ENCODE data around the gene PRRG4.

PRRG4 gene

GRCh38 chr11:32831221-32831620 lies 1.5 kb downstream of the PRRG4 start:
- Histone ChIP-seq H3K36me3 (ENCODE audit: control insufficient read depth, insufficient read depth, low read length) (no peaks in the 10 kb centered on the region), H3K4me3 (ENCODE audit: low read length) (no peak overlapping the region), H3K9ac (ENCODE audit: low read length) (no peak overlapping the region), H3K27me3 (ENCODE audit: control insufficient read depth, insufficient read depth, low read length) (no peaks in the 10 kb centered on the region), H3K4me1 (ENCODE audit: control insufficient read depth, insufficient read depth, low read length) (no peaks in the 10 kb centered on the region), H3K9me3 (ENCODE audit: control insufficient read depth, low read length) (no peaks in the 10 kb centered on the region)

- Histone ChIP-seq H3K27me3 (ENCODE audit: control insufficient read depth, insufficient read depth, low read length) (no peaks in the 10 kb centered on the region), H3K9ac (ENCODE audit: low read length) (no peak overlapping the region), H3K4me3 (ENCODE audit: low read length) (no peak overlapping the region), H3K36me3 (ENCODE audit: control insufficient read depth, insufficient read depth, low read length) (no peaks in the 10 kb centered on the region), H3K9me3 (ENCODE audit: control insufficient read depth, low read length) (no peaks in the 10 kb centered on the region), H3K4me1 (ENCODE audit: control insufficient read depth, insufficient read depth, low read length) (no peaks in the 10 kb centered on the region)
Observed at GRCh38 chr11:32833921-32834320, 4.2 kb downstream of the PRRG4 start.

- H3K9ac ChIP-seq (ENCODE audit: low read length) = no peak overlapping the region
- no peaks in the 10 kb centered on the region for H3K4me1 ChIP-seq (ENCODE audit: control insufficient read depth, insufficient read depth, low read length)
- H3K36me3 ChIP-seq (ENCODE audit: control insufficient read depth, insufficient read depth, low read length) = no peaks in the 10 kb centered on the region
- H3K27me3 ChIP-seq (ENCODE audit: control insufficient read depth, insufficient read depth, low read length) = no peaks in the 10 kb centered on the region
- no peak overlapping the region for H3K4me3 ChIP-seq (ENCODE audit: low read length)
- H3K9me3 ChIP-seq (ENCODE audit: control insufficient read depth, low read length) = no peaks in the 10 kb centered on the region
Observed at GRCh38 chr11:32836946-32837345, 7.2 kb downstream of the PRRG4 start.

- Histone ChIP-seq H3K4me3 (ENCODE audit: low read length) (no peak overlapping the region), H3K4me1 (ENCODE audit: control insufficient read depth, insufficient read depth, low read length) (no peaks in the 10 kb centered on the region), H3K9me3 (ENCODE audit: control insufficient read depth, low read length) (no peaks in the 10 kb centered on the region)
Observed at GRCh38 chr11:32838505-32839274, 9.0 kb downstream of the PRRG4 start.

GRCh38 chr11:32839308-32839707 lies 9.6 kb downstream of the PRRG4 start:
- H3K9ac ChIP-seq (ENCODE audit: low read length) = no peak overlapping the region
- no peaks in the 10 kb centered on the region for H3K9me3 ChIP-seq (ENCODE audit: control insufficient read depth, low read length)
- H3K36me3 ChIP-seq (ENCODE audit: control insufficient read depth, insufficient read depth, low read length) = no peaks in the 10 kb centered on the region
- no peaks in the 10 kb centered on the region for H3K27me3 ChIP-seq (ENCODE audit: control insufficient read depth, insufficient read depth, low read length)
- H3K4me1 ChIP-seq (ENCODE audit: control insufficient read depth, insufficient read depth, low read length) = no peaks in the 10 kb centered on the region
- no peak overlapping the region for H3K4me3 ChIP-seq (ENCODE audit: low read length)

More at GRCh38 chr11:32838505-32839274, 9.0 kb downstream of the PRRG4 start:
- no peaks in the 10 kb centered on the region for H3K27me3 ChIP-seq (ENCODE audit: control insufficient read depth, insufficient read depth, low read length)
- no peak overlapping the region for H3K9ac ChIP-seq (ENCODE audit: low read length)
- no peaks in the 10 kb centered on the region for H3K36me3 ChIP-seq (ENCODE audit: control insufficient read depth, insufficient read depth, low read length)

- H3K36me3 ChIP-seq (ENCODE audit: control insufficient read depth, insufficient read depth, low read length) = no peaks in the 10 kb centered on the region
- H3K9me3 ChIP-seq (ENCODE audit: control insufficient read depth, low read length) = no peaks in the 10 kb centered on the region
- no peak overlapping the region for H3K4me3 ChIP-seq (ENCODE audit: low read length)
- H3K27me3 ChIP-seq (ENCODE audit: control insufficient read depth, insufficient read depth, low read length) = no peaks in the 10 kb centered on the region
- H3K9ac ChIP-seq (ENCODE audit: low read length) = no peak overlapping the region
- H3K4me1 ChIP-seq (ENCODE audit: control insufficient read depth, insufficient read depth, low read length) = no peaks in the 10 kb centered on the region
Observed at GRCh38 chr11:32840587-32840986, 10.9 kb downstream of the PRRG4 start.

- Histone ChIP-seq H3K9me3 (ENCODE audit: control insufficient read depth, low read length) (no peaks in the 10 kb centered on the region), H3K4me1 (ENCODE audit: control insufficient read depth, insufficient read depth, low read length) (no peaks in the 10 kb centered on the region), H3K36me3 (ENCODE audit: control insufficient read depth, insufficient read depth, low read length) (no peaks in the 10 kb centered on the region), H3K27me3 (ENCODE audit: control insufficient read depth, insufficient read depth, low read length) (no peaks in the 10 kb centered on the region), H3K4me3 (ENCODE audit: low read length) (no peak overlapping the region), H3K9ac (ENCODE audit: low read length) (no peak overlapping the region)
Observed at GRCh38 chr11:32843544-32843943, 13.8 kb downstream of the PRRG4 start.

- Histone ChIP-seq H3K9ac (ENCODE audit: low read length) (no peak overlapping the region), H3K4me1 (ENCODE audit: control insufficient read depth, insufficient read depth, low read length) (no peaks in the 10 kb centered on the region), H3K9me3 (ENCODE audit: control insufficient read depth, low read length) (no peaks in the 10 kb centered on the region), H3K27me3 (ENCODE audit: control insufficient read depth, insufficient read depth, low read length) (no peaks in the 10 kb centered on the region), H3K4me3 (ENCODE audit: low read length) (no peak overlapping the region), H3K36me3 (ENCODE audit: control insufficient read depth, insufficient read depth, low read length) (no peaks in the 10 kb centered on the region)
Observed at GRCh38 chr11:32847511-32847910, 17.8 kb downstream of the PRRG4 start.

- H3K4me3 ChIP-seq (ENCODE audit: low read length) = no peak overlapping the region
Observed at GRCh38 chr11:32849761-32850160, 20.0 kb downstream of the PRRG4 start.

GRCh38 chr11:32851251-32851650 lies 21.5 kb downstream of the PRRG4 start:
- Histone ChIP-seq H3K36me3 (ENCODE audit: control insufficient read depth, insufficient read depth, low read length) (no peaks in the 10 kb centered on the region), H3K27me3 (ENCODE audit: control insufficient read depth, insufficient read depth, low read length) (no peaks in the 10 kb centered on the region), H3K4me1 (ENCODE audit: control insufficient read depth, insufficient read depth, low read length) (no peaks in the 10 kb centered on the region), H3K9ac (ENCODE audit: low read length) (no peak overlapping the region), H3K4me3 (ENCODE audit: low read length) (no peak overlapping the region), H3K9me3 (ENCODE audit: control insufficient read depth, low read length) (no peaks in the 10 kb centered on the region)

More at GRCh38 chr11:32849761-32850160, 20.0 kb downstream of the PRRG4 start:
- no peak overlapping the region for H3K9ac ChIP-seq (ENCODE audit: low read length)
- H3K4me1 ChIP-seq (ENCODE audit: control insufficient read depth, insufficient read depth, low read length) = no peaks in the 10 kb centered on the region
- no peaks in the 10 kb centered on the region for H3K9me3 ChIP-seq (ENCODE audit: control insufficient read depth, low read length)
- H3K27me3 ChIP-seq (ENCODE audit: control insufficient read depth, insufficient read depth, low read length) = no peaks in the 10 kb centered on the region
- H3K36me3 ChIP-seq (ENCODE audit: control insufficient read depth, insufficient read depth, low read length) = no peaks in the 10 kb centered on the region

- H3K27me3 ChIP-seq (ENCODE audit: control insufficient read depth, insufficient read depth, low read length) = no peaks in the 10 kb centered on the region
- no peaks in the 10 kb centered on the region for H3K9me3 ChIP-seq (ENCODE audit: control insufficient read depth, low read length)
- no peak overlapping the region for H3K4me3 ChIP-seq (ENCODE audit: low read length)
- H3K4me1 ChIP-seq (ENCODE audit: control insufficient read depth, insufficient read depth, low read length) = no peaks in the 10 kb centered on the region
- H3K9ac ChIP-seq (ENCODE audit: low read length) = no peak overlapping the region
- H3K36me3 ChIP-seq (ENCODE audit: control insufficient read depth, insufficient read depth, low read length) = no peaks in the 10 kb centered on the region
Observed at GRCh38 chr11:32852207-32852606, 22.5 kb downstream of the PRRG4 start.

- H3K36me3 ChIP-seq (ENCODE audit: control insufficient read depth, insufficient read depth, low read length) = no peaks in the 10 kb centered on the region
- no peaks in the 10 kb centered on the region for H3K27me3 ChIP-seq (ENCODE audit: control insufficient read depth, insufficient read depth, low read length)
- H3K4me3 ChIP-seq (ENCODE audit: low read length) = no peak overlapping the region
- no peaks in the 10 kb centered on the region for H3K9me3 ChIP-seq (ENCODE audit: control insufficient read depth, low read length)
- H3K4me1 ChIP-seq (ENCODE audit: control insufficient read depth, insufficient read depth, low read length) = no peaks in the 10 kb centered on the region
- H3K9ac ChIP-seq (ENCODE audit: low read length) = no peak overlapping the region
Observed at GRCh38 chr11:32855601-32856000, 25.9 kb downstream of the PRRG4 start.

- Histone ChIP-seq H3K27me3 (ENCODE audit: control insufficient read depth, insufficient read depth, low read length) (no peaks in the 10 kb centered on the region), H3K4me3 (ENCODE audit: low read length) (no peak overlapping the region), H3K9me3 (ENCODE audit: control insufficient read depth, low read length) (no peaks in the 10 kb centered on the region), H3K4me1 (ENCODE audit: control insufficient read depth, insufficient read depth, low read length) (no peaks in the 10 kb centered on the region), H3K9ac (ENCODE audit: low read length) (no peak overlapping the region), H3K36me3 (ENCODE audit: control insufficient read depth, insufficient read depth, low read length) (no peaks in the 10 kb centered on the region)
Observed at GRCh38 chr11:32858731-32859130, 29.0 kb downstream of the PRRG4 start.
